Astrocyte (in vitro differentiated cells and primary cell): Measurements from ENCODE around the gene SNAP23. TPM values are rescaled to one million over a fixed set of nuclear protein-coding genes. Genes with fewer than 3 reads are reported as not detected.

Experiments used
- DNase-seq: peaks from one replicate; pipeline ENCODE4 v3.0.0-alpha.2; 2010; ENCODE audit warnings: low read depth
- FAIRE-seq: peaks from 2 replicates; lab custom pipeline; 2011; peaks lifted over from hg19 to GRCh38; lab: Jason Lieb, UNC
- H2AFZ ChIP-seq: 2 replicates; pipeline ENCODE4 v1.6.0; 2012; ENCODE audit warnings: low read depth, low read length, inconsistent platforms
- H3K27ac ChIP-seq: 2 replicates; pipeline ENCODE4 v1.5.1; 2011; ENCODE audit warnings: low read depth, low read length, inconsistent platforms
- H3K27me3 ChIP-seq: 2 replicates; pipeline ENCODE4 v1.6.0; 2011; ENCODE audit warnings: low read length, inconsistent platforms; ENCODE audit not compliant: insufficient read depth
- H3K36me3 ChIP-seq: 2 replicates; pipeline ENCODE4 v1.5.1; 2011; ENCODE audit warnings: low read length, inconsistent platforms; ENCODE audit not compliant: insufficient read depth
- H3K4me1 ChIP-seq: 2 replicates; pipeline ENCODE4 v1.5.1; 2011; ENCODE audit warnings: low read length, inconsistent platforms; ENCODE audit not compliant: insufficient read depth
- H3K4me2 ChIP-seq: 2 replicates; pipeline ENCODE4 v1.6.0; 2012; ENCODE audit warnings: low read length, inconsistent platforms
- H3K4me3 ChIP-seq: 2 replicates; pipeline ENCODE4 v1.5.1; 2011; ENCODE audit warnings: low read depth, mild to moderate bottlenecking, low read length, inconsistent platforms; ENCODE audit not compliant: insufficient read depth
- H3K79me2 ChIP-seq: 2 replicates; pipeline ENCODE4 v1.6.0; 2012; ENCODE audit warnings: mild to moderate bottlenecking, low read length, inconsistent platforms; ENCODE audit not compliant: insufficient read depth
- H3K9ac ChIP-seq: 2 replicates; pipeline ENCODE4 v1.6.0; 2012; ENCODE audit warnings: mild to moderate bottlenecking, low read length, inconsistent platforms
- H3K9me3 ChIP-seq: 2 replicates; pipeline ENCODE4 v1.5.1; 2012; ENCODE audit warnings: low read depth, mild to moderate bottlenecking, low read length, inconsistent platforms; ENCODE audit not compliant: insufficient read depth
- H4K20me1 ChIP-seq: 2 replicates; pipeline ENCODE4 v1.6.0; 2012; ENCODE audit warnings: low read length, inconsistent platforms; ENCODE audit not compliant: insufficient read depth
- H3K27ac Mint-ChIP-seq: one replicate; pipeline ENCODE4 v1.8.0; 2021; ENCODE audit warnings: mild to moderate bottlenecking, mixed read lengths; ENCODE audit not compliant: unreplicated experiment
- H3K27me3 Mint-ChIP-seq: one replicate; pipeline ENCODE4 v1.8.0; 2021; ENCODE audit warnings: low read depth, mixed read lengths; ENCODE audit not compliant: unreplicated experiment
- H3K36me3 Mint-ChIP-seq: one replicate; pipeline ENCODE4 v1.8.0; 2021; ENCODE audit warnings: low read depth, mixed read lengths; ENCODE audit not compliant: unreplicated experiment
- H3K4me1 Mint-ChIP-seq: one replicate; pipeline ENCODE4 v1.8.0; 2021; ENCODE audit warnings: low read depth, mixed read lengths; ENCODE audit not compliant: unreplicated experiment
- H3K4me3 Mint-ChIP-seq: one replicate; pipeline ENCODE4 v1.8.0; 2021; ENCODE audit warnings: mild to moderate bottlenecking, moderate library complexity, mixed read lengths; ENCODE audit not compliant: unreplicated experiment
- H3K9me3 Mint-ChIP-seq: one replicate; pipeline ENCODE4 v1.8.0; 2021; ENCODE audit warnings: mild to moderate bottlenecking, mixed read lengths; ENCODE audit not compliant: unreplicated experiment
- EZH2 ChIP-seq: IDR thresholded peaks from 2 replicates; pipeline ENCODE4 v1.6.1; 2012; ENCODE audit warnings: mild to moderate bottlenecking, low read length, inconsistent platforms; ENCODE audit not compliant: insufficient read depth
- total RNA-seq: library from RNA; stranded (reverse); gene quantifications from 2 replicates; pipeline ENCODE4 v1.2.1, GENCODE V29; 2021
- TF ChIP-seq, protein P1 (sequence below): IDR thresholded peaks from 2 replicates; pipeline ENCODE4 v1.5.1; 2011; ENCODE audit warnings: low read depth, mild to moderate bottlenecking, inconsistent platforms, low read length, moderate library complexity; ENCODE audit not compliant: insufficient read depth

The SNAP23 gene
- total RNA-seq, 1 donor from 2014 or later = 122 TPM

DNA sequence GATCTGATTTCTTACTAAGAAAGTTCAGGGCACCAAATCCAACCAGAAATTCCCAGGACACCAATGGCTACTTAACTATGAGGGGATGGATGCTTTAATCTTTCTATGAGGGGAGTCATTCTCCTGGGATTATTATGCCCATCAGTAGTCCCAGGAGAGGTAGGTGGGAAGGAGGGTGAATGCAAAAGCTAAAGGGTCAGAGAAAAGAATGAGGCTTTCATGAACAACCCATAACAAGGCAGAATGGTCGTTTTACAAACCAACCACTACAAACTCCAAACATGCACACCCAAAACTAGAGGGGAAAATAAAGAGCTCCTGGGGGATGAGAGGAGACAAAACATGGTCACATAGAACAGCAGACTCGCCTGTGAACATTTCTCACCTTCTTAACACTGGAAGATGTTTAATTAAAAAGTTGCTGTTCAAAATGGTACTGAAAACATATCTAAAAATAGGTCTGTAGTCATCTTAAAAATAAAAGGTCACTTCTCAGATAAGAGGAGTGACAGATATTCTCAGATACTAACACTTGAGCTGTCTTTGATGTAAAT is 83.6 kb downstream of the SNAP23 start:
- H3K27me3 ChIP-seq = no peaks in the 10 kb centered on the region

DNA sequence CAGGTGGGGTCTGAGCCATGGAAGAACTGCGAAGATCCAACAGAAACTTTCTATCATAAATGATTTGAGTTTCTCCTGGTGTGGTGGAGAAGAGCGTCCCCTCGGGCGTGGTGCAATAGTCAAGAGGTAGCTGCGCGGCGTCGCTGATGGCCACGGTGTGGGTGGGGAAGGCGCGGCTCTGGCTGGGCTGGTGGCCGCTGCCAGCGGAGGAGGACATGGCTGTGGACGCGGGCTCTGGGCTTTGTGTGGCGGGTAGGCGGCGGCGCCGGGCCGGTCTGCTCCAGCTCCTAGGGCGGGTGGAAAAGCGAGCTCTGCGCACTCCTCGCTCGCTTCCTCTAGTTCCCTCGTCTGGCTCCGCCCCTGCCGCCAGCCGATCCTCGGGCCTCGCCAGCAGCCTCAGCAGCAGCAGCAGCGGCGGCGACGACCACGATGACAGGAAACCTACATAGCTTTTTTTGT is 85.9 kb downstream of the SNAP23 start:
- Mint-ChIP-seq H3K4me3 (peak overlapping the region; percentile 77), H3K4me1 (peaks cover 29% of the 10 kb centered on the region), H3K27me3 (no peaks in the 10 kb centered on the region), H3K9me3 (no peaks in the 10 kb centered on the region), H3K27ac (peak overlapping the region; percentile 64), H3K36me3 (peaks cover 2% of the 10 kb centered on the region)
- Histone ChIP-seq H3K4me3 (peak overlapping the region; percentile 53), H3K27ac (no peak overlapping the region), H3K4me2 (peak overlapping the region; percentile 88), H3K9ac (peak overlapping the region; percentile 73), H4K20me1 (peaks cover 46% of the 10 kb centered on the region), H3K79me2 (peaks cover 19% of the 10 kb centered on the region), H3K36me3 (no peaks in the 10 kb centered on the region), H3K9me3 (no peaks in the 10 kb centered on the region), H3K4me1 (peaks cover 21% of the 10 kb centered on the region), H2AFZ (peak overlapping the region; percentile 83), H3K27me3 (no peaks in the 10 kb centered on the region)
- TF ChIP-seq, protein P1, sequence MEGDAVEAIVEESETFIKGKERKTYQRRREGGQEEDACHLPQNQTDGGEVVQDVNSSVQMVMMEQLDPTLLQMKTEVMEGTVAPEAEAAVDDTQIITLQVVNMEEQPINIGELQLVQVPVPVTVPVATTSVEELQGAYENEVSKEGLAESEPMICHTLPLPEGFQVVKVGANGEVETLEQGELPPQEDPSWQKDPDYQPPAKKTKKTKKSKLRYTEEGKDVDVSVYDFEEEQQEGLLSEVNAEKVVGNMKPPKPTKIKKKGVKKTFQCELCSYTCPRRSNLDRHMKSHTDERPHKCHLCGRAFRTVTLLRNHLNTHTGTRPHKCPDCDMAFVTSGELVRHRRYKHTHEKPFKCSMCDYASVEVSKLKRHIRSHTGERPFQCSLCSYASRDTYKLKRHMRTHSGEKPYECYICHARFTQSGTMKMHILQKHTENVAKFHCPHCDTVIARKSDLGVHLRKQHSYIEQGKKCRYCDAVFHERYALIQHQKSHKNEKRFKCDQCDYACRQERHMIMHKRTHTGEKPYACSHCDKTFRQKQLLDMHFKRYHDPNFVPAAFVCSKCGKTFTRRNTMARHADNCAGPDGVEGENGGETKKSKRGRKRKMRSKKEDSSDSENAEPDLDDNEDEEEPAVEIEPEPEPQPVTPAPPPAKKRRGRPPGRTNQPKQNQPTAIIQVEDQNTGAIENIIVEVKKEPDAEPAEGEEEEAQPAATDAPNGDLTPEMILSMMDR = no peak
- TF ChIP-seq EZH2 = no peak
- peak; percentile 57 for DNase-seq
- FAIRE-seq = no peak

More for the DNA sequence above, 83.6 kb downstream of the SNAP23 start:
- Mint-ChIP-seq H3K9me3 (no peaks in the 10 kb centered on the region), H3K4me3 (no peak overlapping the region), H3K4me1 (peaks cover 23% of the 10 kb centered on the region), H3K27ac (no peak overlapping the region), H3K27me3 (no peaks in the 10 kb centered on the region), H3K36me3 (no peaks in the 10 kb centered on the region)
- H3K9ac ChIP-seq = no peak overlapping the region
- no peak for DNase-seq
- no peak overlapping the region for H3K4me2 ChIP-seq
- H3K4me1 ChIP-seq = peaks cover 24% of the 10 kb centered on the region
- H3K9me3 ChIP-seq = no peaks in the 10 kb centered on the region
- TF ChIP-seq, protein P1 = no peak
- TF ChIP-seq EZH2 = no peak
- H3K4me3 ChIP-seq = no peak overlapping the region
- H4K20me1 ChIP-seq = peaks cover 44% of the 10 kb centered on the region
- no peak for FAIRE-seq
- no peak overlapping the region for H3K27ac ChIP-seq
- no peak overlapping the region for H2AFZ ChIP-seq
- H3K36me3 ChIP-seq = no peaks in the 10 kb centered on the region
- H3K79me2 ChIP-seq = peaks cover 28% of the 10 kb centered on the region

Other genes starting within 250 kb of the SNAP23 start
- gene GANC, start 222.4 kb upstream of the SNAP23 start, total RNA-seq = 12.5 and 13.4 TPM in 2 replicates
- 39.6 and 40.9 TPM in 2 replicates for gene TMEM87A, start 222.2 kb upstream of the SNAP23 start, total RNA-seq
- 0.38 and 0.57 TPM in 2 replicates for gene CAPN3, start 136.1 kb upstream of the SNAP23 start, total RNA-seq
- gene ZNF106, start 4.5 kb upstream of the SNAP23 start, total RNA-seq = 60.3 and 69.6 TPM in 2 replicates
- gene LRRC57, start 53.2 kb downstream of the SNAP23 start, total RNA-seq = 27.6 and 28.8 TPM in 2 replicates
- gene HAUS2, start 53.2 kb downstream of the SNAP23 start, total RNA-seq = 21.7 and 24.4 TPM in 2 replicates
- 6.4 and 7.1 TPM in 2 replicates for gene STARD9, start 80.0 kb downstream of the SNAP23 start, total RNA-seq
- 10.7 and 14.6 TPM in 2 replicates for gene CDAN1, start 241.5 kb downstream of the SNAP23 start, total RNA-seq